Retinal pigment epithelial cell (primary cell): ENCODE results near the gene CPEB4.

Experiments
- DNase-seq: peaks from one replicate; pipeline ENCODE4 v3.0.0-alpha.2; 2010; ENCODE audit warnings: low read depth
- H3K4me3 ChIP-seq: 2 replicates; pipeline ENCODE4 v1.5.1; 2011; ENCODE audit warnings: mild to moderate bottlenecking, low read length, control low read depth, moderate library complexity
- CTCF ChIP-seq: conservative IDR thresholded peaks from 2 replicates; pipeline ENCODE4 v1.5.1; 2011; ENCODE audit warnings: low read depth, low read length, control low read depth, inconsistent platforms

CPEB4 gene

DNA sequence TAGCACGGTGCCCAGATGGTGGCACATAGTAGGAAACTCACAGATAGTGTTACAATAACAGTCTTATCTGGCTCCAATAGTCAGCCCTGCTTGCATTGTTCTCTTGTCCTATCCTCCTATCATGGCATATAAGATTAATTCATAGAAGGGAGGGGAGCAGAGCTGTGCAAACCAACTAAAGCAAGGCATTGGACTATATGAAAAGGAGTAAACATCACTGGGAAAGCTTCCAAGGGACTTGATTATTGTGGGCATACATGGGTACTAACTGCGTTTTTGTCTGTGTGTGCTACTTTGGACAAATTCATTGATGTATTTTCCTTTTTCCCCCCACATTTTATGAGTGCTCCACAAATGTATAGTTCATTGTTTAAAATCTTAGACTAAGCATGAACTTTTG lies 57.0 kb downstream of the CPEB4 start:
- no peak for TF ChIP-seq CTCF
- DNase-seq: no peak
- H3K4me3 ChIP-seq: no peak overlapping the region

DNA sequence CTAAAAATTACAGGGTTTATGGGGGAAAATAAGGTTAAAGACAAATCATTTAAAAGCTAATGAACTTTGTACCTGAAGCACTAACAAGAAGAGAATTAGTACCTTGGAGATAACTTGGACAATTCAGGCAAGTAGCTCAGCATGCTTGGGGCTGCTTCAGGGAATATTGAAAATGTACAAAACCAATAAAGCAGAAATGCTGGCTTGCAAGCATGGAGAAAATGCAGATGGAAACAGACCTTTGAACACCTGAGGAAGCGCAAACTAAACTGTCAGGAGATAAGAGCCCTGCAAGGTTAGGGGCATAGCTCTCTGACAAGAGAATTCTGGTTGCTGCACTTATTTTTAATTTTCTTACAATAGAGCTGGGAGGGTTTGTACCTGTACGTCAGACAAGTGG lies 58.2 kb downstream of the CPEB4 start:
- no peak for DNase-seq
- H3K4me3 ChIP-seq: no peak overlapping the region
- no peak for TF ChIP-seq CTCF

DNA sequence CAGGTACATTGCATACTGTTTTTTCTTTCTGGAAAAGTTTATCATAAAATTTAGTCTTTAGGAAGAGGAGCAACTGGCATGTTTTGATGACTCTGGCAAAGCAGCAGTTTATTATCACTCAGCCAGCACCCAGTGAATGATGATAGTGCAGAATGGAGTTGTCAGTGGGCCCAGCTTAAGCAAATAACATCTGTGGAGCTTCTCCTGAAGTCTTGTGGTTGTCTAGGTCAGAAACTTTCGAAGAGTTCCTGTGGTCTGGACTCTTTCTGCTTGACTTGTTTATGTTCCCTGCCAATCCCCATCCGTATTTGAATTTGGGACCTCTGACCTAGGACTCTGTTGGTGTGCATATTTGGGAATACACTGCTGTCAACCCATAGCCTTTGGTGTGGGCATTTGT lies 62.7 kb downstream of the CPEB4 start:
- no peak for TF ChIP-seq CTCF
- no peak overlapping the region for H3K4me3 ChIP-seq
- no peak for DNase-seq

GRCh38 chr5:173953528-173954090 lies 65.5 kb downstream of the CPEB4 start:
- no peak for TF ChIP-seq CTCF
- DNase-seq: no peak
- H3K4me3 ChIP-seq: no peak overlapping the region

DNA sequence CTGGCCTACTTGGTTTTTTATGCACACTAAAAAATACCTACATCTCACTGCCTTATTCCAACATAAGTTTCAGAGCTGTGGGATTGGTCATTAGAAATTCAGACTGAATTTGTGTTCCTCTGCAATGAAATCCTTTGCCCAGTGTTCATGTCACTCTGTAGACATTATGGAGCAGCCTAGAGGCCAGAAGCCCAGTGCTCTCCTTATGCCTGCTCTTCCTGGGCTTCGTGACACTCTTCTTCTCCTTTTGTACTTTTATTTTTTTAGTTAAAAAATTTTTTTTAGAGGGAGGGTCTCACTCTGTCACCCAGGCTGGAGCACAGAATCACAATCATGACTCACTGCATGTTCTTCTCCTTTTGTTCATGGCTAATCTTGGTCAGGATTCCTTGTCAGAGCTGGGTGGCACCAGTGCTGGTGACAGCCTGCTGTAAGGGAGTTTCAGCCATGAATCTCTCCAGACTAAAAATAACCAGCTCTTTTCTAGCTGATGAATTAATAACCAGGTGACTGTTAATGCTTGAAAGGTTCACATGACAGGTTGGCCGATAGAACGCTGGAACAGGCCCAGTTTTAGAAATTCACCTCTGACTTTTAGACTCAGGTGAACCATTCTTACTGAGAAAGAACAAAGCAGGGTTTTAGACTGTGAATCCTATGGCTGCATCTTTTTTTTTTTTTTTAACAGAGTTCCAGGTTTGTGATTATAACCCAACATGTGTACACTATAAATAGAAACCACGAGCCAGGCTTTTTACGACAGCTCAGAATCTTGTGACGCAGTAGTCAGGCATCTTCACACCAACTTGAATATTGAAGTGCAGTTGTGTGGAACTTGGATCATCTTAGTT lies 66.7 kb downstream of the CPEB4 start:
- TF ChIP-seq CTCF: no peak
- no peak overlapping the region for H3K4me3 ChIP-seq
- peak; percentile 88 for DNase-seq

GRCh38 chr5:173960986-173961385 lies 72.8 kb downstream of the CPEB4 start:
- no peak for DNase-seq
- no peak for TF ChIP-seq CTCF
- no peak overlapping the region for H3K4me3 ChIP-seq

DNA sequence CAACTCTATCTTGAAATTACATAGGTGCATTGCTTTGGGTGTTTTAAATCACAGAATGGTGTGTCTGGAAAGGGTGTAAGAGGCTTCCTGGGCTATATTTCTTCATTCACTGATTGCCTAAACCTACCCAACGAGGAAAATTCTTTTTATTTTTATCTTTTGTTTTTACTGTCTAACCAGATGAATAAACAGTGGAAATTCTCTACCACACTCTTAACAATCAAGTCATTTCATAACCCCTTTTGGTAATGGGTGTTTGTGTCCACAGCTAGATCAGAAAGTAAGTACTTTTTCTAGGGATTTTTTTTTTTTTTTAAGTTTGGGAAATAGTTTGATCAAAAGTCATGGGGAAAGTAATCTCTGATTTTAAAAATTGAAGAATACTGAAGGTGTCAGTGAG lies 73.3 kb downstream of the CPEB4 start:
- no peak overlapping the region for H3K4me3 ChIP-seq
- TF ChIP-seq CTCF: no peak
- no peak for DNase-seq
